Measurements from ENCODE around the gene CBX6. TPM values are rescaled to one million over a fixed set of nuclear protein-coding genes. Genes with fewer than 3 reads are reported as not detected.
A peak's percentile ranks its signal among the peaks of the same experiment; 100 is the strongest.

The CBX6 gene
- total and polyA plus RNA-seq, 9 of the 15 experiments (the other 6 are each of a cell fraction or from before 2014, with no cell fraction given): 0.75 to 31.6 (median 8.0) TPM

GRCh38 chr22:38832005-38832978 lies 39.7 kb downstream of the CBX6 start:
- TF ChIP-seq TEAD1 (CRISPR knock-in tag; IDR thresholded peaks at IDR 0.05) (no peak), XRCC4 (IDR thresholded peaks at IDR 0.05; ENCODE audit: extremely low read depth, insufficient read depth, insufficient read length) (no peak), CBX8 (IDR thresholded peaks at IDR 0.05; ENCODE audit: borderline replicate concordance, extremely low read depth, low read depth, low read length, poor library complexity, severe bottlenecking) (no peak), SRSF3 (IDR thresholded peaks at IDR 0.05; ENCODE audit: insufficient read depth, low read length) (no peak), HMG20B (CRISPR knock-in tag; IDR thresholded peaks at IDR 0.05) (no peak), MCM2 (IDR thresholded peaks at IDR 0.05; ENCODE audit: low read depth) (no peak), IRF1 (CRISPR knock-in tag; IDR thresholded peaks at IDR 0.05; ENCODE audit: borderline replicate concordance) (no peak), NCOA1 (IDR thresholded peaks at IDR 0.05; ENCODE audit: low read depth) (no peak), RBM14 (IDR thresholded peaks at IDR 0.05; ENCODE audit: borderline replicate concordance, insufficient read depth, low read depth, low read length) (no peak), CREB5 (CRISPR knock-in tag; IDR thresholded peaks at IDR 0.05) (no peak), SRF (CRISPR knock-in tag; IDR thresholded peaks at IDR 0.05) (no peak), TCF3 (CRISPR knock-in tag; IDR thresholded peaks at IDR 0.05) (no peak), ELK1 (CRISPR knock-in tag; IDR thresholded peaks at IDR 0.05) (no peak), HMGXB4 (CRISPR knock-in tag; IDR thresholded peaks at IDR 0.05) (no peak)
- ATAC-seq: no peak
- no peak overlapping the region for H3K4me3 ChIP-seq
- no peak overlapping the region for H3K4me2 ChIP-seq (ENCODE audit: insufficient read depth, low read length)
- H3K36me3 ChIP-seq (ENCODE audit: control insufficient read depth, insufficient read depth, low read length): no peaks in the 10 kb centered on the region
- H3K27ac ChIP-seq (ENCODE audit: extremely low read depth, low read depth, low read length): no peak overlapping the region
- no peaks in the 10 kb centered on the region for H3K9me1 ChIP-seq (ENCODE audit: control insufficient read depth, insufficient read depth, low read length)
- DNase-seq (ENCODE audit: extremely low read depth in 1 of 4, low spot score in 3 of 4): no peak
- in situ Hi-C loops (cut with MboI) (no loop called here), intact Hi-C loops (cut with micrococcal nuclease) (no loop called here)
- 68% methylated on average over 16 of the region's 30 CpGs for WGBS (ENCODE audit: insufficient coverage, low coverage, missing lambda C conversion rate)
- no peaks in the 10 kb centered on the region for H3K79me2 ChIP-seq (ENCODE audit: control insufficient read depth, insufficient read depth, low read length)
- no peaks in the 10 kb centered on the region for H3K9me3 ChIP-seq (replicated peaks; ENCODE audit: control insufficient read depth, insufficient read depth, low read depth, low read length)
- peaks cover 2 to 8% of the 10 kb centered on the region in 2 experiments; a peak in 2 of 5 replicates for H3K4me1 ChIP-seq (replicated peaks in 1 of 2; ENCODE audit: control insufficient read depth in 2 of 2, insufficient read depth in 2 of 2, low read length in 2 of 2)
- no TSS peak for BruUV-seq (replicated peaks)
- H2AFZ ChIP-seq (ENCODE audit: low read depth, low read length): no peak overlapping the region
- no peak for FAIRE-seq
- no peaks in the 10 kb centered on the region for H4K20me1 ChIP-seq (replicated peaks; ENCODE audit: control insufficient read depth, insufficient read depth, low read length)
- H3K27me3 ChIP-seq (ENCODE audit: control insufficient read depth in 2 of 2, insufficient read depth in 2 of 2, low read length in 2 of 2): no peaks in the 10 kb centered on the region
- peak overlapping the region in 1 of 2 experiments; percentile 17; a peak in 1 of 4 replicates for H3K9ac ChIP-seq (ENCODE audit: insufficient read depth in 1 of 2, low read depth in 2 of 2, low read length in 2 of 2)
- CTCF ChIA-PET (ENCODE audit: low intra/inter-chr PET ratio): no interaction called here
- POLR2A ChIA-PET: interaction anchor here (1.8 kb wide), 1 partner anchor 11 kb away, joined by 5 read pairs; the partner anchor contains the start of gene NPTXR

Data from K562 (cell line).